A549 (cell line): Measurements from ENCODE around the gene XPO5. TPM values are rescaled to one million over a fixed set of nuclear protein-coding genes. Genes with fewer than 3 reads are reported as not detected.

Source experiments
- ATAC-seq, 2 experiments: fragments of 200-7000 bp in 1 of 2; fragments of >200 bp in 1 of 2; cut with Nextera tagmentation in 1 of 2; cut with Tn5 transposase in 1 of 2; 3 replicates each; pipeline versions ENCODE4 v1.8.0 to v1.9.1; 2018 to 2020; ENCODE audit warnings: mild to moderate bottlenecking in 1 of 2, moderate library complexity in 1 of 2
- CTCF ChIA-PET: fragments of 300-600 bp; sonication (Branson Sonifier 250); formaldehyde crosslinking; extraction: SDS; loops from one replicate; lab custom pipeline; 2021; ENCODE audit warnings: antibody characterized with exemption, inconsistent platforms; lab: Yijun Ruan, JAX
- POLR2A ChIA-PET: fragments of 350-600 bp; formaldehyde crosslinking; extraction: SDS; loops from one replicate; lab custom pipeline; 2021; ENCODE audit warnings: antibody characterized with exemption, inconsistent platforms; lab: Yijun Ruan, JAX
- DNase-seq, 2 experiments: peaks; one replicate each; pipeline versions ENCODE4 v3.0.0 to v3.0.0-alpha.2; 2011 to 2016; ENCODE audit warnings: low read depth in 1 of 2, low spot score in 1 of 2
- FAIRE-seq: peaks from 2 replicates; lab custom pipeline; 2011; peaks lifted over from hg19 to GRCh38; lab: Jason Lieb, UNC
- H3K27ac ChIP-seq, 2 experiments: fragments of >200 bp; sonication (Bioruptor Twin); formaldehyde crosslinking; 3 replicates each; pipeline ENCODE4 v1.5.1; 2016 to 2017
- H3K4me1 ChIP-seq: fragments of >200 bp; sonication (Bioruptor Twin); formaldehyde crosslinking; 3 replicates; pipeline ENCODE4 v1.6.1; 2016
- H3K4me2 ChIP-seq: fragments of >200 bp; sonication (Bioruptor Twin); formaldehyde crosslinking; 3 replicates; pipeline ENCODE4 v1.6.1; 2016
- H3K4me3 ChIP-seq: fragments of >200 bp; sonication (Bioruptor Twin); formaldehyde crosslinking; 3 replicates; pipeline ENCODE4 v1.5.1; 2016
- H3K9me3 ChIP-seq: fragments of >200 bp; sonication (Bioruptor Twin); formaldehyde crosslinking; 3 replicates; pipeline ENCODE4 v1.6.1; 2016
- BHLHE40 ChIP-seq: IDR thresholded peaks from 2 replicates; pipeline ENCODE4 v1.6.1; 2012; ENCODE audit warnings: low read depth, low read length, inconsistent platforms
- CBX8 ChIP-seq: fragments of 200-600 bp; sonication (generic); IDR thresholded peaks from 2 replicates; pipeline ENCODE4 v1.6.1; 2016
- CHD2 ChIP-seq: fragments of 150-350 bp; IDR thresholded peaks from 2 replicates; pipeline ENCODE4 v1.6.1; 2014; ENCODE audit warnings: low read length; ENCODE audit not compliant: partially characterized antibody
- CHD4 ChIP-seq: fragments of 200-600 bp; sonication (generic); IDR thresholded peaks from 2 replicates; pipeline ENCODE4 v1.6.1; 2016; ENCODE audit warnings: antibody characterized with exemption, mild to moderate bottlenecking, borderline replicate concordance
- CTCF ChIP-seq: fragments of >200 bp; sonication (Bioruptor Twin); formaldehyde crosslinking; IDR thresholded peaks from 3 replicates; pipeline ENCODE4 v1.5.1; 2016
- E2F6 ChIP-seq: IDR thresholded peaks from 2 replicates; pipeline ENCODE4 v1.6.1; 2012; ENCODE audit warnings: low read depth, borderline replicate concordance
- EHF ChIP-seq: fragments of 250-450 bp; sonication (Bioruptor Pico); IDR thresholded peaks from 2 replicates; pipeline ENCODE4 v1.5.0; 2020; ENCODE audit warnings: mild to moderate bottlenecking
- EP300 ChIP-seq, 2 experiments: fragments of >200 bp; sonication (Bioruptor Twin); formaldehyde crosslinking; IDR thresholded peaks; 2 replicates in 1 of 2; 3 replicates in 1 of 2; pipeline ENCODE4 v1.6.1; 2016 to 2017
- FOXS1 ChIP-seq: fragments of 250-450 bp; sonication (Bioruptor Pico); IDR thresholded peaks from 2 replicates; pipeline ENCODE4 v1.5.0; 2020; ENCODE audit warnings: mild to moderate bottlenecking, moderate library complexity
- HOXB13 ChIP-seq: fragments of 250-450 bp; sonication (Bioruptor Pico); IDR thresholded peaks from 2 replicates; pipeline ENCODE4 v1.5.0; 2020; ENCODE audit warnings: low read depth, mild to moderate bottlenecking, moderate library complexity
- KDM1A ChIP-seq: fragments of 200-600 bp; sonication (generic); IDR thresholded peaks from 2 replicates; pipeline ENCODE4 v1.6.1; 2016; ENCODE audit warnings: low read depth, mild to moderate bottlenecking
- MAX ChIP-seq: IDR thresholded peaks from 2 replicates; pipeline ENCODE4 v1.6.1; 2012
- NPAS2 ChIP-seq: fragments of 250-450 bp; sonication (Bioruptor Pico); IDR thresholded peaks from 2 replicates; pipeline ENCODE4 v1.8.0; 2022; ENCODE audit warnings: mild to moderate bottlenecking, moderate library complexity, borderline replicate concordance
- NR3C1 ChIP-seq: fragments of >200 bp; sonication (Bioruptor Twin); formaldehyde crosslinking; IDR thresholded peaks from 3 replicates; pipeline ENCODE4 v1.6.1; 2017
- POLR2AphosphoS2 ChIP-seq: conservative IDR thresholded peaks from 2 replicates; pipeline ENCODE4 v1.6.1; 2012; ENCODE audit warnings: low read length, improper control_type of control experiment, inconsistent platforms
- RCOR1 ChIP-seq: fragments of 150-350 bp; IDR thresholded peaks from 2 replicates; pipeline ENCODE4 v1.6.1; 2014; ENCODE audit warnings: antibody characterized with exemption, low read length, low read depth
- REST ChIP-seq: fragments of 200-600 bp; sonication (generic); IDR thresholded peaks from 2 replicates; pipeline ENCODE4 v1.6.1; 2016; ENCODE audit warnings: antibody characterized with exemption, mild to moderate bottlenecking, moderate library complexity
- SREBF2 ChIP-seq: fragments of 450-650 bp; IDR thresholded peaks from 2 replicates; pipeline ENCODE4 v1.6.1; 2014; ENCODE audit warnings: mild to moderate bottlenecking, moderate library complexity
- TFCP2L1 ChIP-seq: fragments of 250-450 bp; sonication (Bioruptor Pico); IDR thresholded peaks from 2 replicates; pipeline ENCODE4 v1.5.0; 2021; ENCODE audit warnings: mild to moderate bottlenecking
- ZC3H11A ChIP-seq: fragments of 450-650 bp; IDR thresholded peaks from 2 replicates; pipeline ENCODE4 v1.6.1; 2014; ENCODE audit warnings: antibody characterized with exemption, mild to moderate bottlenecking
- ZNF302 ChIP-seq: fragments of 250-450 bp; sonication (Bioruptor Pico); IDR thresholded peaks from 2 replicates; pipeline ENCODE4 v1.9.0; 2021; ENCODE audit warnings: inconsistent platforms, mild to moderate bottlenecking, moderate library complexity
- WGBS: methylation state at CpG from one replicate; pipeline ENCODE4 v1.1.6; 2017; ENCODE audit errors: missing lambda C conversion rate; 5-methylcytosine and 5-hydroxymethylcytosine counted together
- polyA plus RNA-seq, 4 experiments: library from polyadenylated mRNA; depleted of rRNA in 3 of 4; stranded (reverse); fragments of >200 nt; fragmentation: RNase III in 1 of 4; extraction: RNeasy Plus Mini Kit Qiagen cat#74134 plus additional on column Dnase treatment in 1 of 4; gene quantifications; 2 replicates in 3 of 4; 3 replicates in 1 of 4; pipeline ENCODE4 v1.2.3, GENCODE V29; 2011 to 2017

XPO5 gene
- polyA plus RNA-seq, 2 of the 4 experiments (the other 2 are of a cell fraction) = 24.8 to 51.0 TPM

GRCh38 chr6:43613721-43614395 lies 38.0 kb upstream of the XPO5 start:
- WGBS = 94% methylated on average over 6 of the region's 6 CpGs
- H3K4me1 ChIP-seq = no peaks in the 10 kb centered on the region
- no peak overlapping the region for H3K4me3 ChIP-seq
- H3K9me3 ChIP-seq = no peaks in the 10 kb centered on the region
- H3K27ac ChIP-seq = no peak overlapping the region
- FAIRE-seq = no peak
- TF ChIP-seq KDM1A (no peak), ZC3H11A (no peak), CBX8 (no peak), RCOR1 (no peak), E2F6 (no peak), POLR2AphosphoS2 (no peak), CHD4 (no peak), CTCF (no peak), REST (no peak), CHD2 (no peak), NR3C1 (no peak), EHF (CRISPR knock-in tag) (no peak)
- ATAC-seq = no peak
- POLR2A ChIA-PET = interaction anchor here (0.7 kb wide), 1 partner anchor 15 kb away, joined by 3 read pairs; the partner anchor contains the start of gene GTPBP2
- DNase-seq = no peak
- CTCF ChIA-PET = interaction anchor here (1.3 to 2.1 kb wide), 3 partner anchors 10 to 466 kb away, joined by 3 to 11 read pairs (median 4); no protein-coding TSS in a partner anchor
- H3K4me2 ChIP-seq = no peak overlapping the region

- H3K4me3 ChIP-seq = no peak overlapping the region
- 96% methylated on average over 5 of the region's 5 CpGs for WGBS
- H3K9me3 ChIP-seq = no peaks in the 10 kb centered on the region
- H3K4me2 ChIP-seq = no peak overlapping the region
- TF ChIP-seq POLR2AphosphoS2 (no peak), BHLHE40 (no peak), EP300 (IDR thresholded peaks at IDR 0.05) (no peak), FOXS1 (no peak), EHF (CRISPR knock-in tag) (no peak), E2F6 (no peak), HOXB13 (no peak), REST (no peak), NPAS2 (CRISPR knock-in tag) (no peak), ZNF302 (CRISPR knock-in tag) (no peak), MAX (no peak), SREBF2 (no peak), TFCP2L1 (CRISPR knock-in tag) (no peak), RCOR1 (no peak)
- FAIRE-seq (no peak), DNase-seq (no peak), ATAC-seq (no peak)
- no peaks in the 10 kb centered on the region for H3K4me1 ChIP-seq
- POLR2A ChIA-PET = no interaction called here
- no peak overlapping the region for H3K27ac ChIP-seq
- CTCF ChIA-PET = interaction anchor here (1.7 kb wide), 1 partner anchor 465 kb away, joined by 4 read pairs; no protein-coding TSS in a partner anchor
Observed at GRCh38 chr6:43610431-43610830, 34.6 kb upstream of the XPO5 start.
